GM23338 (cell line): ENCODE measurements around the gene FTO. TPM values are rescaled to one million over a fixed set of nuclear protein-coding genes. Genes with fewer than 3 reads are reported as not detected.

ENCODE experiments used
- ATAC-seq: fragments of 200-7000 bp; cut with Tn5 transposase; 3 replicates; pipeline ENCODE4 v1.9.1; 2020
- DNase-seq: peaks from one replicate; pipeline ENCODE4 v3.0.0-alpha.2; 2015; ENCODE audit warnings: low spot score
- H2AFZ ChIP-seq: fragments of 200-600 bp; sonication (generic); 2 replicates; pipeline ENCODE4 v1.8.0; 2016; ENCODE audit warnings: antibody characterized with exemption, mild to moderate bottlenecking, moderate library complexity
- H3F3A ChIP-seq: fragments of 200-600 bp; sonication (generic); replicated peaks from 2 replicates; pipeline ENCODE4 v1.8.0; 2017; ENCODE audit warnings: antibody characterized with exemption, mixed run types, low read depth
- H3K27ac ChIP-seq: fragments of 200-600 bp; sonication (generic); 2 replicates; pipeline ENCODE4 v1.6.1; 2016; ENCODE audit warnings: low read depth
- H3K27me3 ChIP-seq: fragments of 200-600 bp; sonication (generic); 2 replicates; pipeline ENCODE4 v1.8.0; 2016; ENCODE audit warnings: mild to moderate bottlenecking, mixed run types, moderate library complexity; ENCODE audit not compliant: insufficient read depth
- H3K36me3 ChIP-seq: fragments of 200-600 bp; sonication (generic); 2 replicates; pipeline ENCODE4 v1.8.0; 2016; ENCODE audit warnings: mild to moderate bottlenecking; ENCODE audit not compliant: insufficient read depth
- H3K4me1 ChIP-seq: fragments of 200-600 bp; sonication (generic); 2 replicates; pipeline ENCODE4 v1.8.0; 2016; ENCODE audit warnings: mild to moderate bottlenecking, moderate library complexity; ENCODE audit not compliant: insufficient read depth
- H3K4me2 ChIP-seq: fragments of 200-600 bp; sonication (generic); 2 replicates; pipeline ENCODE4 v1.7.1; 2017; ENCODE audit warnings: mixed run types
- H3K4me3 ChIP-seq: fragments of 200-600 bp; sonication (generic); 2 replicates; pipeline ENCODE4 v1.6.1; 2016; ENCODE audit warnings: mixed run types
- H3K79me2 ChIP-seq: fragments of 200-600 bp; sonication (generic); replicated peaks from 2 replicates; pipeline ENCODE4 v1.8.0; 2017; ENCODE audit warnings: mild to moderate bottlenecking; ENCODE audit not compliant: insufficient read depth
- H3K9me2 ChIP-seq: fragments of 200-600 bp; sonication (generic); 2 replicates; pipeline ENCODE4 v1.8.0; 2017; ENCODE audit not compliant: insufficient read depth
- H4K20me1 ChIP-seq: fragments of 200-600 bp; sonication (generic); replicated peaks from 2 replicates; pipeline ENCODE4 v1.8.0; 2017; ENCODE audit warnings: mild to moderate bottlenecking; ENCODE audit not compliant: insufficient read depth
- H3K27ac Mint-ChIP-seq: 2 replicates; pipeline ENCODE4 v1.8.0; 2020; ENCODE audit warnings: inconsistent platforms, mild to moderate bottlenecking, moderate library complexity, mixed read lengths
- H3K27me3 Mint-ChIP-seq: 3 replicates; pipeline ENCODE4 v1.8.0; 2022; ENCODE audit warnings: low read depth, mild to moderate bottlenecking, moderate library complexity, mixed read lengths, inconsistent platforms; ENCODE audit not compliant: insufficient read depth, poor library complexity
- H3K36me3 Mint-ChIP-seq: 3 replicates; pipeline ENCODE4 v1.8.0; 2021; ENCODE audit warnings: low read depth, mild to moderate bottlenecking, inconsistent platforms, moderate library complexity, mixed read lengths
- H3K4me1 Mint-ChIP-seq: 3 replicates; pipeline ENCODE4 v1.8.0; 2020; ENCODE audit warnings: mild to moderate bottlenecking, inconsistent platforms, mixed read lengths
- H3K4me3 Mint-ChIP-seq: 3 replicates; pipeline ENCODE4 v1.8.0; 2021; ENCODE audit warnings: moderate library complexity, mild to moderate bottlenecking, inconsistent platforms, mixed read lengths
- H3K9me3 Mint-ChIP-seq: 3 replicates; pipeline ENCODE4 v1.8.0; 2020; ENCODE audit warnings: moderate library complexity, mild to moderate bottlenecking, inconsistent platforms, mixed read lengths
- CREB1 ChIP-seq: fragments of 250-450 bp; sonication (Bioruptor Pico); IDR thresholded peaks from 2 replicates; pipeline ENCODE4 v1.5.0; 2020; ENCODE audit warnings: low read depth, mild to moderate bottlenecking, moderate library complexity
- EZH2 ChIP-seq: fragments of 200-600 bp; sonication (generic); IDR thresholded peaks from one replicate; pipeline ENCODE4 v1.8.0; 2017; ENCODE audit warnings: antibody characterized with exemption, mild to moderate bottlenecking, low read depth; ENCODE audit not compliant: unreplicated experiment
- EZH2phosphoT487 ChIP-seq: fragments of 200-600 bp; sonication (generic); IDR thresholded peaks from one replicate; pipeline ENCODE4 v1.8.1; 2018; ENCODE audit warnings: antibody characterized with exemption; ENCODE audit not compliant: unreplicated experiment
- JUNB ChIP-seq: IDR thresholded peaks from one replicate; pipeline ENCODE4 v1.6.1; 2016; ENCODE audit warnings: antibody characterized with exemption; ENCODE audit not compliant: unreplicated experiment
- POLR2AphosphoS5 ChIP-seq: IDR thresholded peaks from 2 replicates; pipeline ENCODE4 v1.6.1; 2016; ENCODE audit warnings: antibody characterized with exemption, low read depth
- STAT1 ChIP-seq: IDR thresholded peaks from one replicate; pipeline ENCODE4 v1.6.1; 2016; ENCODE audit warnings: antibody characterized with exemption; ENCODE audit not compliant: unreplicated experiment
- ZNF331 ChIP-seq: fragments of 250-450 bp; sonication (Bioruptor Pico); IDR thresholded peaks from 2 replicates; pipeline ENCODE4 v1.5.0; 2020; ENCODE audit warnings: low read depth, mild to moderate bottlenecking, moderate library complexity
- polyA plus RNA-seq: library from polyadenylated mRNA; unstranded; fragments of >200 nt; fragmentation: Nextera tagmentation; extraction: Ambion mirVana; gene quantifications from 2 replicates; pipeline ENCODE4 v1.2.1, GENCODE V29; 2016
- total RNA-seq: library from RNA; depleted of rRNA; stranded (reverse); fragments of >200 nt; shearing (Covaris generic); gene quantifications from 2 replicates; pipeline ENCODE4 v1.2.3, GENCODE V29; 2014
- TF ChIP-seq, protein P1 (sequence below), 2 experiments: fragments of 200-600 bp in 1 of 2; sonication (generic) in 1 of 2; conservative IDR thresholded peaks; 2 replicates each; pipeline versions ENCODE4 v1.5.1 to v1.6.1; 2016 to 2017; ENCODE audit warnings: antibody characterized with exemption in 2 of 2, low read depth in 2 of 2, mild to moderate bottlenecking in 2 of 2, moderate library complexity in 1 of 2
- TF ChIP-seq, protein P2 (sequence below): IDR thresholded peaks from 2 replicates; pipeline ENCODE4 v1.6.1; 2016; ENCODE audit warnings: antibody characterized with exemption
- TF ChIP-seq, protein P3 (sequence below): fragments of 250-450 bp; sonication (Bioruptor Pico); IDR thresholded peaks from 2 replicates; pipeline ENCODE4 v1.5.0; 2020; ENCODE audit warnings: mild to moderate bottlenecking, moderate library complexity

FTO gene
- total and polyA plus RNA-seq, 2 experiments from 2014 or later, result 17.7 to 69.6 TPM

DNA sequence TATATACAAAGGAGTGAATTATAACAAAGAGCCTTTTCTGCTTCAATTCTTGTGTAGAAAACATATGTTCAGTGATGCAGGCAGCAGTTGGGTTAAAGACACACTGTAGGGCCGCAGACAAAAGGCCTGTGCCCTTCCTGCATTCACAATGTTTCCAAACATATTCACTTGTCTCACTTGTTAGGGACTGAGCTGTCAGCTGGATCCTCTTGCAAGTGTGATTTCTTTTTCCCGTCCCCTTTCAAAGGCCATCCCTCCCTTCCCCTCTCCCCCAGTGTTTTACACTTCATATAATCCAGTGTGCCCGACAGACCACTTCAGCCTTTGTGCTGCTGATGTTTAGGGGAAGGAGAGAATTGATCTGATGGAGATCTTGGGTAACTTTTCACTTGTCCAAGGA lies 217.0 kb downstream of the FTO start:
- Histone ChIP-seq H3K9me2 (no peaks in the 10 kb centered on the region), H4K20me1 (0 out of 2 replicates have a peak, but pooled peaks cover 3% of the 10 kb centered on the region), H3K36me3 (no peaks in the 10 kb centered on the region), H3K4me3 (no peak overlapping the region), H3K4me1 (0 out of 2 replicates have a peak, but pooled peaks cover 4% of the 10 kb centered on the region), H3K4me2 (no peak overlapping the region), H3K27me3 (no peaks in the 10 kb centered on the region), H2AFZ (no peak overlapping the region), H3K27ac (no peak overlapping the region), H3F3A (no peaks in the 10 kb centered on the region), H3K79me2 (no peaks in the 10 kb centered on the region)
- TF ChIP-seq, protein P1, sequence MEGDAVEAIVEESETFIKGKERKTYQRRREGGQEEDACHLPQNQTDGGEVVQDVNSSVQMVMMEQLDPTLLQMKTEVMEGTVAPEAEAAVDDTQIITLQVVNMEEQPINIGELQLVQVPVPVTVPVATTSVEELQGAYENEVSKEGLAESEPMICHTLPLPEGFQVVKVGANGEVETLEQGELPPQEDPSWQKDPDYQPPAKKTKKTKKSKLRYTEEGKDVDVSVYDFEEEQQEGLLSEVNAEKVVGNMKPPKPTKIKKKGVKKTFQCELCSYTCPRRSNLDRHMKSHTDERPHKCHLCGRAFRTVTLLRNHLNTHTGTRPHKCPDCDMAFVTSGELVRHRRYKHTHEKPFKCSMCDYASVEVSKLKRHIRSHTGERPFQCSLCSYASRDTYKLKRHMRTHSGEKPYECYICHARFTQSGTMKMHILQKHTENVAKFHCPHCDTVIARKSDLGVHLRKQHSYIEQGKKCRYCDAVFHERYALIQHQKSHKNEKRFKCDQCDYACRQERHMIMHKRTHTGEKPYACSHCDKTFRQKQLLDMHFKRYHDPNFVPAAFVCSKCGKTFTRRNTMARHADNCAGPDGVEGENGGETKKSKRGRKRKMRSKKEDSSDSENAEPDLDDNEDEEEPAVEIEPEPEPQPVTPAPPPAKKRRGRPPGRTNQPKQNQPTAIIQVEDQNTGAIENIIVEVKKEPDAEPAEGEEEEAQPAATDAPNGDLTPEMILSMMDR (conservative IDR thresholded peaks at IDR 0.05; ENCODE audit: low read depth in 2 of 2), result no peak
- no peak for TF ChIP-seq JUNB
- TF ChIP-seq STAT1, result no peak
- no peak for TF ChIP-seq CREB1 (CRISPR knock-in tag)
- no peak for TF ChIP-seq EZH2
- TF ChIP-seq ZNF331 (CRISPR knock-in tag), result no peak
- TF ChIP-seq POLR2AphosphoS5, result no peak
- TF ChIP-seq, protein P2, sequence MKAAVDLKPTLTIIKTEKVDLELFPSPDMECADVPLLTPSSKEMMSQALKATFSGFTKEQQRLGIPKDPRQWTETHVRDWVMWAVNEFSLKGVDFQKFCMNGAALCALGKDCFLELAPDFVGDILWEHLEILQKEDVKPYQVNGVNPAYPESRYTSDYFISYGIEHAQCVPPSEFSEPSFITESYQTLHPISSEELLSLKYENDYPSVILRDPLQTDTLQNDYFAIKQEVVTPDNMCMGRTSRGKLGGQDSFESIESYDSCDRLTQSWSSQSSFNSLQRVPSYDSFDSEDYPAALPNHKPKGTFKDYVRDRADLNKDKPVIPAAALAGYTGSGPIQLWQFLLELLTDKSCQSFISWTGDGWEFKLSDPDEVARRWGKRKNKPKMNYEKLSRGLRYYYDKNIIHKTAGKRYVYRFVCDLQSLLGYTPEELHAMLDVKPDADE, result no peak
- TF ChIP-seq EZH2phosphoT487, result no peak
- Mint-ChIP-seq H3K36me3 (no peaks in the 10 kb centered on the region), H3K4me1 (peaks cover 21% of the 10 kb centered on the region), H3K27me3 (no peaks in the 10 kb centered on the region), H3K9me3 (no peaks in the 10 kb centered on the region), H3K4me3 (no peak overlapping the region), H3K27ac (no peak overlapping the region)
- DNase-seq, result no peak
- no peak for ATAC-seq

DNA sequence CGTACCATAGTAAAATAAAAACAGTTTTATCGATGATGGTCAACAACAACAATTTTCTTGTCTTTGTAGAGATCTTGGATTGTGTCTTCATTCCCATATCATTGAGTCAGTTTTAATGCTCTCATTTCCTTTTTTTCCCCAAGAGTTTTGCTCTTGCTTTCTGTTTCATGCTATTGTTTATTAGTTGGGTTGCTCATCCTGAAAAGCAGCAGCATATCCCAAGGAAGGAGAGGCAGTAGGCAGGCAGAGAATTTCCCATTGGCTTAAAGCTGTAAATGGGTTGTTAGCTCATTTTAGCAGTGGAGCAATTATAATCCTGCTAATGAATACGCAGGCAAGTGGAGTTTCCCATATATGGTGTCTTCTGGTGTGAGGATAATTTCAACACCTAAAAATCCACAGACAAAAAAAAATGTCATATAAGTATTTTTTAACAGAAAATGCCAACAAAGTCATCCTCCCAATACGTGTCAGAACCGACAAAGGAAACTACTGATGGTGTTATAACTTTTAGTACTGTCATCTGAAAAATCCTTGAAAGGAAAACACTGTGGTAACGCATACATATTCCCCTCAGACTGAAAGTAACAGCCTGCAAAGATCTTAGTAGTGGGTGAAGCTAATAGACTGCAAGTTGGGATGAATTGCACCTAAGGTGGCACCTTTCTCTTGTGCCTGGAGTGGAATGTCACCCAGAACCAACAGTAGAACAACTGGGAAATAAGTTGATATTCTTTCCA lies 218.3 kb downstream of the FTO start:
- no peak overlapping the region for H3K27ac ChIP-seq
- H4K20me1 ChIP-seq, result 0 out of 2 replicates have a peak, but pooled peaks cover 3% of the 10 kb centered on the region
- no peaks in the 10 kb centered on the region for H3F3A ChIP-seq
- Mint-ChIP-seq H3K4me3 (no peak overlapping the region), H3K4me1 (peaks cover 21% of the 10 kb centered on the region), H3K27me3 (no peaks in the 10 kb centered on the region), H3K9me3 (no peaks in the 10 kb centered on the region), H3K27ac (no peak overlapping the region), H3K36me3 (no peaks in the 10 kb centered on the region)
- no peak for DNase-seq
- no peaks in the 10 kb centered on the region for H3K79me2 ChIP-seq
- TF ChIP-seq, protein P2, result no peak
- TF ChIP-seq ZNF331 (CRISPR knock-in tag) (no peak), POLR2AphosphoS5 (no peak), EZH2phosphoT487 (no peak)
- TF ChIP-seq, protein P3, sequence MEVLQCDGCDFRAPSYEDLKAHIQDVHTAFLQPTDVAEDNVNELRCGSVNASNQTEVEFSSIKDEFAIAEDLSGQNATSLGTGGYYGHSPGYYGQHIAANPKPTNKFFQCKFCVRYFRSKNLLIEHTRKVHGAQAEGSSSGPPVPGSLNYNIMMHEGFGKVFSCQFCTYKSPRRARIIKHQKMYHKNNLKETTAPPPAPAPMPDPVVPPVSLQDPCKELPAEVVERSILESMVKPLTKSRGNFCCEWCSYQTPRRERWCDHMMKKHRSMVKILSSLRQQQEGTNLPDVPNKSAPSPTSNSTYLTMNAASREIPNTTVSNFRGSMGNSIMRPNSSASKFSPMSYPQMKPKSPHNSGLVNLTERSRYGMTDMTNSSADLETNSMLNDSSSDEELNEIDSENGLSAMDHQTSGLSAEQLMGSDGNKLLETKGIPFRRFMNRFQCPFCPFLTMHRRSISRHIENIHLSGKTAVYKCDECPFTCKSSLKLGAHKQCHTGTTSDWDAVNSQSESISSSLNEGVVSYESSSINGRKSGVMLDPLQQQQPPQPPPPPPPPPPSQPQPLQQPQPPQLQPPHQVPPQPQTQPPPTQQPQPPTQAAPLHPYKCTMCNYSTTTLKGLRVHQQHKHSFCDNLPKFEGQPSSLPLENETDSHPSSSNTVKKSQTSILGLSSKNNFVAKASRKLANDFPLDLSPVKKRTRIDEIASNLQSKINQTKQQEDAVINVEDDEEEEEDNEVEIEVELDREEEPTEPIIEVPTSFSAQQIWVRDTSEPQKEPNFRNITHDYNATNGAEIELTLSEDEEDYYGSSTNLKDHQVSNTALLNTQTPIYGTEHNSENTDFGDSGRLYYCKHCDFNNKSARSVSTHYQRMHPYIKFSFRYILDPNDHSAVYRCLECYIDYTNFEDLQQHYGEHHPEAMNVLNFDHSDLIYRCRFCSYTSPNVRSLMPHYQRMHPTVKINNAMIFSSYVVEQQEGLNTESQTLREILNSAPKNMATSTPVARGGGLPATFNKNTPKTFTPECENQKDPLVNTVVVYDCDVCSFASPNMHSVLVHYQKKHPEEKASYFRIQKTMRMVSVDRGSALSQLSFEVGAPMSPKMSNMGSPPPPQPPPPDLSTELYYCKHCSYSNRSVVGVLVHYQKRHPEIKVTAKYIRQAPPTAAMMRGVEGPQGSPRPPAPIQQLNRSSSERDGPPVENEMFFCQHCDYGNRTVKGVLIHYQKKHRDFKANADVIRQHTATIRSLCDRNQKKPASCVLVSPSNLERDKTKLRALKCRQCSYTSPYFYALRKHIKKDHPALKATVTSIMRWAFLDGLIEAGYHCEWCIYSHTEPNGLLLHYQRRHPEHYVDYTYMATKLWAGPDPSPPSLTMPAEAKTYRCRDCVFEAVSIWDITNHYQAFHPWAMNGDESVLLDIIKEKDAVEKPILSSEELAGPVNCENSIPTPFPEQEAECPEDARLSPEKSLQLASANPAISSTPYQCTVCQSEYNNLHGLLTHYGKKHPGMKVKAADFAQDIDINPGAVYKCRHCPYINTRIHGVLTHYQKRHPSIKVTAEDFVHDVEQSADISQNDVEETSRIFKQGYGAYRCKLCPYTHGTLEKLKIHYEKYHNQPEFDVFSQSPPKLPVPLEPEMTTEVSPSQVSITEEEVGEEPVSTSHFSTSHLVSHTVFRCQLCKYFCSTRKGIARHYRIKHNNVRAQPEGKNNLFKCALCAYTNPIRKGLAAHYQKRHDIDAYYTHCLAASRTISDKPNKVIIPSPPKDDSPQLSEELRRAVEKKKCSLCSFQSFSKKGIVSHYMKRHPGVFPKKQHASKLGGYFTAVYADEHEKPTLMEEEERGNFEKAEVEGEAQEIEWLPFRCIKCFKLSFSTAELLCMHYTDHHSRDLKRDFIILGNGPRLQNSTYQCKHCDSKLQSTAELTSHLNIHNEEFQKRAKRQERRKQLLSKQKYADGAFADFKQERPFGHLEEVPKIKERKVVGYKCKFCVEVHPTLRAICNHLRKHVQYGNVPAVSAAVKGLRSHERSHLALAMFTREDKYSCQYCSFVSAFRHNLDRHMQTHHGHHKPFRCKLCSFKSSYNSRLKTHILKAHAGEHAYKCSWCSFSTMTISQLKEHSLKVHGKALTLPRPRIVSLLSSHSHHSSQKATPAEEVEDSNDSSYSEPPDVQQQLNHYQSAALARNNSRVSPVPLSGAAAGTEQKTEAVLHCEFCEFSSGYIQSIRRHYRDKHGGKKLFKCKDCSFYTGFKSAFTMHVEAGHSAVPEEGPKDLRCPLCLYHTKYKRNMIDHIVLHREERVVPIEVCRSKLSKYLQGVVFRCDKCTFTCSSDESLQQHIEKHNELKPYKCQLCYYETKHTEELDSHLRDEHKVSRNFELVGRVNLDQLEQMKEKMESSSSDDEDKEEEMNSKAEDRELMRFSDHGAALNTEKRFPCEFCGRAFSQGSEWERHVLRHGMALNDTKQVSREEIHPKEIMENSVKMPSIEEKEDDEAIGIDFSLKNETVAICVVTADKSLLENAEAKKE (CRISPR knock-in tag), result no peak
- no peak overlapping the region for H3K4me2 ChIP-seq
- 0 out of 2 replicates have a peak, but pooled peaks cover 4% of the 10 kb centered on the region for H3K4me1 ChIP-seq
- no peaks in the 10 kb centered on the region for H3K27me3 ChIP-seq
- no peak overlapping the region for H3K4me3 ChIP-seq
- no peaks in the 10 kb centered on the region for H3K36me3 ChIP-seq
- ATAC-seq, result no peak
- H3K9me2 ChIP-seq, result no peaks in the 10 kb centered on the region
- no peak overlapping the region for H2AFZ ChIP-seq
